Pons (tissue), 1 donor: ENCODE data around the gene PCIF1.
"Not testable (repeated sequence)": the region's sequence is repeated elsewhere in the genome, so short reads cannot be mapped to it uniquely, and the experiment has no call there.

Experiments
- DNase-seq: peaks from one replicate; pipeline ENCODE4 v3.0.0-alpha.2; 2016; ENCODE audit warnings: low spot score

PCIF1 gene

GRCh38 chr20:45994761-45995493, 60.4 kb downstream of the PCIF1 start:
- DNase-seq: no peak

GRCh38 chr20:45995495-45996097, 61.1 kb downstream of the PCIF1 start:
- DNase-seq: not testable (repeated sequence)

- no peak for DNase-seq
These were observed 62.7 kb downstream of the PCIF1 start for GRCh38 chr20:45997187-45997586.
